ENCODE data around the gene MEI4.
"Not testable (repeated sequence)": the region's sequence is repeated elsewhere in the genome, so short reads cannot be mapped to it uniquely, and the experiment has no call there.

The MEI4 gene

DNA sequence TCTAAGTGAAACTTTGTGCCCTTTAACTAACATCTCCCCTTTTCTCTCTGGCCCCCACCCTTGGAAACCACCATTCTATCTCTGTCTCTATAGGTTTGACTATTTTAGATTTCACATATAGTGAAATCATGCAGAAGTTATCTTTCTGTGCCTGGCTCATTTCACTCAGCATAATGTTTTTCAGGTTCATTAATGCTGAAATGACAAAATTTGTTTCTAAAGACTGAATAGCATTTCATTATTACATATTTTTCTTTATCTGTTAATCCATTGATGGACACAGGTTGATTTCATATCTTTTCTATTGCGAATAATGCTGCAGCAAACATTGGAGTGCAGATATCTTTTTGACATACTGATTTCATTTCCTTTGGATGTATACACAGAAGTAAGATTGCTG is 30.7 kb downstream of the MEI4 start:
- DNase-seq = no peak

DNA sequence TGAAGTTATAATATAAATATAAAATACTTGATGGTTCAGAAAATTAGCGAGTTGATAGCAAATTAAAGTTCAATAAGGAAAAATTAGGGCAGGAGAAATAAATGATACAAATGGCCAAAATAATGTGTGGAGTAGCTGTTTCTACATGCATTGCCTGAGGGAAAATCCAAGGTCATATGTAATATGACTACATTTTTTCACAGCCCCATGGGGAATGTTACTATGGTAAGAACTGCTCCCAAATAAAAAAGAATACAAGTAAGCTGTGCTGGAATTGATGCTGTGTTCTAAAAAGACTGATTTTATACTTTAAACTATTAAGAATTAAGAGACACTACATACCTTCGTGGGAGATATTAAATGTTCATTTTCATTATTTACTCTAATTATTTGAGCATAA is 34.1 kb downstream of the MEI4 start:
- no peak for DNase-seq

DNA sequence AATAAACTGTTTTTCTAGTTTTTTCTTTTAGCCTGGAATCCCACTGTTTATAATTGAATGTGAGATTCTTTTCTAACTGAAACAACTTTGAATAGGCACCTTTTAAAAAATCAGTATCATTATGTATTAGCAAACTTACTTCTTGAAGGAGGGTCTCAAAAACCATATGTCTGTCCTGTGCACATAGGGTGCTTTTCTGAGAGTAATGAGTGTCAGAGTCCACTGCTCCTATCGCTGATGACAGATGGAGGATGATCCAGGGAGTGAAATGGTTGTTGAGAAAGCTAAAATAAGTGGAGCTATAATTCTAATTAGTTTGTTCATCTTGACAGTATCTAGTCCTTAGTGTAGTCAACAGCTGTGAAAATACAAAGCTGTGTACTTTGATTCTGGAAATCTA is 35.8 kb downstream of the MEI4 start:
- DNase-seq = no peak

GRCh38 chr6:77700095-77700494 is 47.3 kb downstream of the MEI4 start:
- not testable (repeated sequence) for DNase-seq

DNA sequence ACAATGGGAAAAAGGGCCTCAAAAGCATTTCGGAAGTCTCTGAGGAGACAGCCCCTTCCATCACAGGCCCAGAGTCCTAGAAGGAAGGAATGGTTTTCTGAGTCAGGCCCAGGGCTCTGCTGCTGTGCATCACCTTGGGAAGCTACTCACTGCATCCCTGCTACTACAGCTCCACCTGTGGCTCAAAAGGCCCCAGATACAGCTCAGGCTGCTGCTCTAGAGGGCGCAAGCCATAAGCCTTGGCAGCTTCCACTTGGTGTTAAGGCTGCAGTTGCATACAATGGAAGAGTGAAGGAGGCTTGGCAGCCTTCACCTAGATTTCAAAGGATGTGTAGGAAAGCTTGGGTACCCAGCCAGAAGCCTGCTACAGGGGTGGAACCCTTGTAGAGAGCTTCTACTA is 54.8 kb downstream of the MEI4 start:
- no peak for DNase-seq

DNA sequence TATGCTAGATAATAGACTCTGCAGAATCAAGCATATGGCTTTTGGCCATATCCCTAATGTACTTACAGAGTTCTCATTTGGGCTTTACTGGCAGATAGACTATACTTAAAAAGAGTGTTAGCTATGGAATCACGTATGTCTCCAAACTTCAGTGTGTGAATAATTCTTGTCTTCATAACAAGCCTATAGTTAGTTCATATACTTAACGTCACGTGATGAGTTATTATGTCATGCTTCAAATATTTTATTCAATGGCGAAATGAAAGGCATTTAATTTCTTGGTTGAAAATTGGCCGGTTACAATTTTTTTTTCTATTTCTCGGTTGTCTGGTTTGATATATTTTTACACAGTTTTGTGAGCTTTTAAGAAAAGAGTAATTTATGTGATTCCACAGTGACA is 62.7 kb downstream of the MEI4 start:
- DNase-seq = no peak

DNA sequence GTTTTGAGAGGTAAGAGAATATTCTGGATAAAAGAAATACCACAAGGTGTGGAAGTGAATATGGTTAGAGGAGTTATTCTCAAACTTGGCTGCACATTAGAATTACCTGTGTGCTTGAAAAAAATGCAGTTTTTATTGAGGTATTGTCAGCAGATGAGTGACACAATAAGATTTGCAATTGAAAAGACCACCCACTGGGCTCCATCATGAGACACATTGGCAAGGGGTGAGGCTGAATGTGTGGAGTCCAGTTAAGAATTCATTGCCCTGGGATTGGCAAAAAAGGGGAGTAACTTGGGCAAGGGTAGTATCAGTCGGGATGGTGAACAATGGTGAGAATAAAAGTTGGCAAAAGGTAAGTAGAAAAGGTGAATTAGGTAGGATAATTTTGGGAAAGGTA is 63.5 kb downstream of the MEI4 start:
- no peak for DNase-seq

DNA sequence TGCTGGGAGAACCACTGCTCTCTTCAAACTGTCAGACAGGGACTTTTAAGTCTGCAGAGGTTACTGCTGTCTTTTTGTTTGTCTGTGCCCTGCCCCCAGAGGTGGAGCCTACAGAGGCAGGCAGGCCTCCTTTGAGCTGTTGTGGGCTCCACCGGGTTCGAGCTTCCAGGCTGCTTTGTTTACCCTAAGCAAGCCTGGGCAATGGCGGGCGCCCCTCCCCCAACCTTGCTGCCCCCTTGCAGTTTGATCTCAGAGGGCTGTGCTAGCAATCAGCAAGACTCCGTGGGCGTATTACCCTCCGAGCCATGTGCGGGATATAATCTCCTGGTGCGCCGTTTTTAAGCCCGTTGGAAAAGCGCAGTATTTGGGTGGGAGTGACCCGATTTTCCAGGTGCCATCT is 83.2 kb downstream of the MEI4 start:
- not testable (repeated sequence) for DNase-seq

- DNase-seq = peak; percentile 60
These were observed 87.5 kb downstream of the MEI4 start for GRCh38 chr6:77740380-77740779.

- DNase-seq = peak; percentile 68
These were observed 99.3 kb downstream of the MEI4 start for GRCh38 chr6:77752156-77752555.

- DNase-seq = no peak
These were observed 109.5 kb downstream of the MEI4 start for GRCh38 chr6:77762386-77762785.

GRCh38 chr6:77763124-77763523 is 110.3 kb downstream of the MEI4 start:
- no peak for DNase-seq

DNA sequence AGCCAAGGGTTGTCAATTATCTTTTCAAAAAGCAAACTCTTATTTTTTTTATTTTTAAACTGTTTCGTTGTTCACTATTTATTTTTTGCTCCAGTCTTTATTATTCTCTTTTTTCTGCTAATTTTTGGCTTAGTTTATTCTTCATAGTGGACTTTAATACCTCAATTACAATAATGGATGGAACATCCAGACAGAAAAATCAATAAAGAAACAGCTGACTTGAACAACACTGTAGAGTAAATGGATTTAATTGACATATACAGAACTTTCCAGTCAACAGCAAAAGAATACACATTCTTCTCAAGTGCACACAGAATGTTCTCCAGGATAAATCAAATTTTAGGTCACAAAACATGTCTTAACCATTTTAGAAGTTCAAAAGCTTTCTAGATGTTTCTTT is 111.5 kb downstream of the MEI4 start:
- no peak for DNase-seq

DNA sequence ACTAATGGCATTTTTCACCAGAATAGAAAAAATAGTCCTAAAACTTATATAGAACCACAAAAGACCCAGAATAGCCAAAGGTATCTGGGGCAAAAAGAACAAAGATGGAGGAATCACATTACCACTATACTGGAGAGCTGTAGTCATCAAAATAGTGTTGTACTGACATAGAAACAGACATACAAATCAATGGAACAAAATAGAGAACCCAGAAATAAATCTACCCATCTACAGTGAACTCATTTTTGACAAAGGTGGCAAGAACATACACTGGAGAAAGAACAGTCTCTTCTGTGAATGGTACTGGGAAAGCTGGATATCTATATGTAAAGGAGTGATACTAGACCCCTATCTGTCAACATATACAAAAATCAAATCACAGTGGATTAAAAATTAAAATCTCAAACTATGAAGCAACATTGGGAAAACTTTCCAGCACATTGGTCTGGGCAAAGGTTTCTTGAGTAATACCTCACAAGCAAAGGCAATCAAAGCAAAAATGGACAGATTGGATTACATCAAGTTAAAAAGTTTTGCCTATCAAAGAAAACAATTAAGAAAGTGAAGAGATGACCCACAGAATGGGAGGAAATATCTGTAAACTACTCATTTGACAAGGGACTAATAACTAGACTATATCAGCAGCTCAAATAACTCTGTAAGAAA is 120.5 kb downstream of the MEI4 start:
- DNase-seq = no peak

GRCh38 chr6:77774457-77774856 is 121.6 kb downstream of the MEI4 start:
- DNase-seq = no peak

GRCh38 chr6:77776441-77776840 is 123.6 kb downstream of the MEI4 start:
- DNase-seq = no peak

DNA sequence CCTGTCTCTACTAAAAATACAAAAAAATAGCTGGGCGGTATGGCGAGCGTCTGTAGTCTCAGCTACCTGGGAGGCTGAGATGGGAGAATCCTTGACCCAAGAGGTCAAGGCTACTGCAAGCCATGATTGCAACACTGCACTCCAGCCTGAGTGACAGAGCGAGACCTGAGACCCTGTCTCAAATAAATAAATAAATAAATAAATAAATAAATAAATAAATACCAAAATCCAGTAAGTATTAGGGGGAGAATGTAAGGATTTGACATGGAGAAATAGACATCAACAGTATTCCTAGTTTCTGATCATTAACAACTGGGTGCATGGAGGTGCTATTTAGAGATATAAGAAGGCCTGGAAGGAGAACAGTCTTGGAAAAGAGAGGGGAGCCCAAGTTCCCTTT is 125.7 kb downstream of the MEI4 start:
- DNase-seq = no peak

GRCh38 chr6:77786935-77787629 is 134.2 kb downstream of the MEI4 start:
- no peak for DNase-seq

DNA sequence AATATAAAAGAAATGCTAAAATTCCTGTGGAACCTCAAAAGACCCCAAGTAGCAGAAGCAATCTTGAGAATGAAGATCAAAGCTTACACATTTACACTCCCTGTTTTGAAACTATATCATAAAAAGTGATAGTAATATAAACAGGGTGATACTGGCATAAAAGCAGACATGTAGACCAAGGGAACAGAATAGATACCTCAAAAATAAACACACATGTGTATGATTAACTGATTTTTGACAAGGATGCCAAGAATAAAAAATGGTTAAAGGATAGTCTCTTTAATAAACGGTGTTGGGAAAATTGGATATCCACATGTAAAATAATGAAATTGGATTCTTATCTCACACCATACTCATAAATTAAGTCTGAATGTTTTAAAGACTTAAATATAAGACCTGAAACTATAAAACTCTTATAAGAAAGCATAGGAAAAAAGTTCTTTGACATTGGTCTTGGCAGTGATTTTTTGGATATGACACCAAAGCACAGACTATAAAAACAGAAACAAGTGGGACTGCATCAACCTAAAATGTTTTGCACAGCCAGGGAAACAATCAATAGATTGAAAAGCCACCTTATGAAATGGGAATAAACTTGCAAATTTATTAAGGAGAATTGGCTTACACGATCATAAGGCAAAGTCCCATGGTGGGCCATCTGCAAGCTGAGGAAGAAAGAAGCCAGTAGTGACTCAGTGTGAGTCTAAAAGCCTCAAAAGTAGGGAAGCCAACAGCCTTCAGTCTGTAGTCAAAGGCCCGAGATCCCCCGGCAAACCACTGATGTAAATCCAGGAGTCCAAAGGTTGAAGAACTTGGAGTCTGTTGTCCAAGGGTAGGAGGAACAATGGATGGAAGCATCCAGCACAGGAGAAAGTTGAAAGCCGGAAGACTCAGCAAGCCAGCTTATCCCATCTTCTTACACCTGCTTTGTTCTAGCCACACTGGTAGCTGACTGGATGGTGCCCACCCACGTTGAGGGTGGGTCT is 144.3 kb downstream of the MEI4 start:
- no peak for DNase-seq

- no peak for DNase-seq
These were observed 159.5 kb downstream of the MEI4 start for GRCh38 chr6:77812304-77812703.

- no peak for DNase-seq
These were observed 160.3 kb downstream of the MEI4 start for GRCh38 chr6:77813090-77813489.

- DNase-seq = no peak
These were observed 161.3 kb downstream of the MEI4 start for GRCh38 chr6:77814119-77814518.

GRCh38 chr6:77815531-77815930 is 162.7 kb downstream of the MEI4 start:
- no peak for DNase-seq

All from OCI-M1 (cell line).